Stimulated activated CD8-positive, alpha-beta memory T cell treated with anti-CD3 and anti-CD28 coated beads, Interleukin-2, amount 100 ng/mL, for 1 hour (primary cell): ENCODE measurements around the gene TSHZ2.

Experiments
- DNase-seq, 2 donors: peaks; one replicate each; pipeline ENCODE4 v3.0.0-alpha.2; 2020; ENCODE audit warnings: low read depth in 2 of 2

The TSHZ2 gene

DNA sequence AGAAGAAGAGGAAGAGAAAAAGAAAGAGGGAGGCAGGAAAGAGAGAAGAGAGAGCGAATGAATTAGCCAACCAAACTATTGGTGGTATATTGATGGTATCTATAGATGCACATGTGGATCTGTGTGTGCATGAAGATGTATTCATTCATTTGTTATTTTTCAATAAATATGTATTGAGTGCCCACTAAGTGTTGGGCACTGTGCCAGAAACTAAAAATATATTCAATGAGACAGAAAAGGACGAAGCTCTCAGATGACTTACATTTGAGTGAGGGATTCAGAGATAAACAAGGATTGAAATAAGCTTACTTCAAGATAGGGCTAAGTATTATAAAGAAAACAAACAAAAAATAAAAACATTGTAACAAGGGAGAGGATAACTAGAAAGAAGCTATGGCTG, 154.9 kb downstream of the TSHZ2 start:
- DNase-seq = no peak

DNA sequence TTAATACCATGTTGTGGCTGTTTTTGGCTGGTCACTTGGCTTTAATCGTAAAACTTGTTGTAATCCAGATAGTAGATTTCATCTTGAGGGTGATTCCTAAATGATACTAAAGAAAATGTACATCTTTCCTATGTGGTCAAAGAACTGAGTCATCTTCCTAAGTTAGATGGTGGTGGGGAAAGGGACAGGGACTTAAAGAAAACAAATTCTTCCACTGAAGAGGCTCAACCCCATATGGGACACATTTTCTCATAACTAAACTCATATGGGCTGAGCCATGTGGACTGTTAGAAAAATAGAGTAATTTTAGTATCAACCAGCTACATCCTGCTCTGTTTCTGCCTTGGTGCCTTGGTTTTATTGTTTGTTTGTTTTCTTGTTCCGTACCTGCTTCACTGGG, 155.8 kb downstream of the TSHZ2 start:
- DNase-seq = no peak

DNA sequence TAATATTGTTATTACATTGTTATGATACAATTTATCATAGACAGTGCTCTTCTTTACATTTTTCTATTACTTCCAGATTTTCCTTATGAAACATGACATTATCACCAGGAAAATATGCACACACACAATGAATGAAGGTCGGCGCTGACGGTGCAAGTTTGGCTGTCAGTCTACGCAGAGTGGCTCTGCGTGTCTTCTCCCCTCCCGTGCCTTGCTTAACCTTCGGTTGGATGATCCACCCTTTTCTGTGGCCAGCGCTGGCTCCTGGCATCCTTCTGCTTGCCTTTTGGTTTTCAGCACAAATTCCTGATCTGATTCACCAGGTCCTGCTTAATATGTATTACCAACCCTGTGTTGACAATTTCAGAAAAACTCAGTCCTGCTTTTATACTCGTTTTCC, 157.4 kb downstream of the TSHZ2 start:
- DNase-seq = no peak

DNA sequence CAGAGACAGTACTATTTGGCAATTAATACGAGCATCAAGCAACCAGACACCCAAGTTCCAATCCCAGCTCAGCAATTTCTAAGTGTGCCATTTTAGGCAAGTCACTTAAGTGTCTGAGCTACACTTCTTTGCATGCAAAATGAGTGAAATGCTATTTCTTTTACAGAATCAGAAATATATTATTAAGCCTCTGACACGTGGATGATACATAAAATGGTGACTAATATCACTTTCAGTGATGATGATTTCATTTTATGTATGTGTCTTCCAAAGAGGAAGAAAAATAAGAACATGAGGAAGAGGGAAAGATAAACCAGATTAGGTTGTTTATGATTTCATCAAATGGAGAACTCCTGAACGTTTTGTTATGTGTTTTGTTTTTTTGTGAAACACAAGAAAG, 158.6 kb downstream of the TSHZ2 start:
- no peak for DNase-seq

DNA sequence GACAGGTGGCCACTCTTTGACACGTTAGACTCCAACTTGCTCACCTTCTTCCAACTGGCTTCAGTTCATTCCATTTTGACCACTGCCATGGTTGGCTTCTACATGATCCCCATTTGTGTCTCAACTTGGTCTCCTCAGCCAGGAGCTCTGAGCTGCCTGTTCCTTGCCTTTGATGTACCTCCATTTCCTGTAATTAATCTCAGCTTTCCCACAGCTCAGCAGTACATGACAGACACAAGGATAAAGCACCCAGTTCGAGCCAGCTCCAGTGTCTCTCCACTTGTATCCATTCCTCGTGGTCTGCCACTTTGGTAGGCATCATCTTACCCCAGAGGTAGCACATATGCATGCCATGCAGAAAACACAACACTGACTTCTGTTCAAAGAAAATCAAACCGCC, 161.0 kb downstream of the TSHZ2 start:
- DNase-seq = no peak

DNA sequence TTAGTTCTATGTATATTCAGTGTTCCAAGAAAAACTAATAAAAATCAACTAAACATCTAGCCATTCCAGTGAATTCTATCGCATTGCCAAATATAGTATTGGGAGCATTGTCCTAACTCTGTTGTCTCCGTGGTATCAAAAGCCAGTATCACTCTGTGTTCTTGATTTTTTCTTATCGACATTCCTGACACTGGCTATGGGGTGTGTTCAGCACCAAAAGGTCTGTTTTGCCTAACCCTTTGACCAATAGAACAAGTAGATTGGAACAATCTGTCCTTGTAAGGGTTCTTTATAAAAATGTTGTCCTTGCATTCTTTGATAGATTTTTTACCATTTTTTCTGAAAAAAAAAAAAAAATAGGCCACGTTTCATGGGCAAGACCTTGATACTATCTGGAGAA, 161.5 kb downstream of the TSHZ2 start:
- no peak for DNase-seq

DNA sequence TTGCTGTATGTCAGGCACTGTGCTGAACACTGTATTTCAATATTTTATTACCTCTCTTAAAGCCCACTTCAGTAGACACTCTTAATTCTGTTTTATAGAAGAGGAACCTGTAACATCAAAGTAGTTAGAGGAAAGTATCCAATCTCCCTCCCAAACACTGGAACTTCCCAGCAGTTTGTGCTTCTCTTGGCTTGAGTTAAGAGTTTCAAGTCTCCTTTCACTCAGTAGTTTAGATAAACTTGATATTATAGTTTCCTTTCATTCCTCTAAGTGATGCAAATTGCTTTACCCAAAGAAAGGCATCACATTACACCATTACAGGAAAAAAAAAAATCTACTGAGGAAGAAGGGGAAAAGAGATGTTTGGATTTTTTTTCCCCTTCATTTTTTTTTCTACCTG, 164.3 kb downstream of the TSHZ2 start:
- DNase-seq = no peak

DNA sequence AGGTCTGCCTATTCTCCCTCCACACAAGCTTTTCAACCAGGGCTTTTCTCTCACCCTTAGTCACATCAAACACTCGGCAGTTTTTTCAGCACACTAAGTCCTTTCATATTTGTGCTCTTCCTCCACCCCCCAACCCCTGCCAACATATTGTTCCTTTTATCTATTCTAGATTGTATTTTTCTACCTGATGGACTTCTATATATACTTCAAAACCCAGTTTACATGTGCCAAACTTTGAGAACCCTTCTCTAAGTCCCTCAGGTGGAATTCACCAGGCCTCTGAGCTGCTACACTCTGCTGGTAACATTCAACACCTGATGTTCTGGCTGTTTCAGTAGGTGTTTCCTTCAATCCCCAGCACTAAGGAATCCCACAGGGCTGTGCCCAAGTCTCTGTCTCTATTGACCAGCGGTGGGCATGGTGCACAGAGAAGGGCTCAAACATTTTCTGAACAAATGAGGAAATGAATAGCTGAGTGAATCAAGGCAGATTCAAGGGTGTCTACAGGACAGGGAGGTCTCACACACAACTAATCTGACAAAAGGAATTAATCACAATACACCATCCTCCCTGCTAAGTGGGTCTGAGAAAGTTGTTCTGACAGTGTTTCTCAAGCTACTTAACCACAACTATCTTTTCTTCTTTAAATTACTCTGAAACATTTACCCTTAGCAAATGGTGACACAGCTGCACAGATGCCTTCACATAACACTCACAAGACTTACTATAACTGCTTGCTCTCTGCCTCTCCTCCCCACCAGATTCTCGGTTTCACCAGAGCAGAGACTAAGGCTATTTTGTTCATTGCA, 166.5 kb downstream of the TSHZ2 start:
- DNase-seq = no peak

DNA sequence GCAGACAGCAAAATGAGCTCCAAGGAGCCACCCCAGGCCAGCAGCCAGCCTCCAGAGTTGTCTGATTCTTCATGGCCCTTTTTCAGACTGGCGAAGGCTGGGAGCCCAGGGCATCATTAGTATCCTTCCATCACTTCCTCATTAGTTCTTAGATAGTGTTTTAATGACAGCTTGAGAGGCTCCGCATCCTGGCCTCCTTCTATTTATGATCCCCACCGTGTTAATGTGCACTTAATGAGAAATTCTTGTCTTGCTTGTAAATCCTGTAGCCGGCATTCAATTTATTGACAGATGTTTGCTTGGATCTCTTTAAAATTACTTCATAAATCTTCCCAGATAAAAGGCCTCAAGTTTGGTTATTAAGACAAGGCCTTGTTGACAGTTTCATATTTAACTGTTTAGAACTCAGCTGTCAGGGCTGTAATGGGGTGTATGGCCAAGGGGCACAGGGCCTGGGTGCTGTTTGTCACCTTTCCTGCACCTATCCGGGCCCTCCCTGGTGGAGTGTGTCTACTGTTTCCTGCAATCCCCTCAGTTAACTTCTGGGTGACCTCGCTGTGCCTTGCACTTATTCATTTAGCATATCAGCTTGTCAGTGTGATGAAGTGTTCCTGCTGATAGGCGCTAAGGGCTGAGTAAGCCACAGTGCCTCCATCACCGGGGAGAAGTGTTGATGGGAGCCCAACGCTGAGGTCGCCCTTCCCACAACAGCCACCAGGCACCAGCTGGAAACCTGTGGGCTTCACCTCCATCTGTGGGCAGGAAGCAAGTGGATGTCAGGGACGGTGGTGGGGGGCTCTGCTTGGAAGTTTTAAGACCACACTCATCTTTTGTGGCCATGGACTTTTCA, 169.3 kb downstream of the TSHZ2 start:
- DNase-seq = no peak

DNA sequence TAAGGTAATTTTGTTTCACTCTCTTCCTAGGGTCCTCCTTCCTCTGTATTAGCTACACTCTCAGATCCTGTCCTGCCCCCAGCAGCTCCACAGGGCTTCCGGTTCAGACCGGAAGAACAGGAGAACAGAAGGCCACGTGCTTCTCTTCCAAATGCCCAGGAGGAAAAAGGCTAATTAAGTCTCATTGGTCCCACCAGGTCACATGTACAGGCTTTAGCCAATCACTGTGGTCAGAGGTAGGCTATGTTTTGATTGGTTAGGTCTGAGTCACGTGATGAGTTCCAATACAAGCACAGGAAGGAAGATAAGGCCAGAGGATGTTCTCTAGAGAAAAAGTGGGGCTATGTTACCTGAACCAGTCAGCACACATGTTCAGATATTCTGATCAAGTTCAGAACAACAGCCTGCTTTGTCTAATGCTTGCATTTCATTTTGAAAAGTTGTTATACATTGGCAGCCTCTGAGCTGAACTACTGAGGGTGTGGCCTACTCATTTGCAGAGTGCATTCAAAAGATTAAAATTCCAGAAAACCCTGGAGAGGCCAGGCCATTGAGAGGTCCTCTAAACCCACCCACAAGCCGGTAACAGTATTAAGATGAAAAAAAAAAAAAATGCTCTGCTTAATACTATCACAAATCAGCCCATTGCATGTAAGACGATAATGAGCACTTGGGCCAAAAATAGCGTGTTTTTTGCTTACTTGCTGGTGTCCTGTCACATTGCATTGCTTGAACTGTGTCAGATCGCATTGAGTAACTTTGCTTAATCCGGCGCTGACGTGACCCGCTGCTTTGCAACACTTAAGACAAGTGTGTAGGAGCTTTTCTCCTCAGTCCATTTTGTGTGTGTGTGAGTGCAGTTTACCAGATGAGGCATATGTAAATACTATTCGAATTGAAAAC, 170.3 kb downstream of the TSHZ2 start:
- no peak for DNase-seq

DNA sequence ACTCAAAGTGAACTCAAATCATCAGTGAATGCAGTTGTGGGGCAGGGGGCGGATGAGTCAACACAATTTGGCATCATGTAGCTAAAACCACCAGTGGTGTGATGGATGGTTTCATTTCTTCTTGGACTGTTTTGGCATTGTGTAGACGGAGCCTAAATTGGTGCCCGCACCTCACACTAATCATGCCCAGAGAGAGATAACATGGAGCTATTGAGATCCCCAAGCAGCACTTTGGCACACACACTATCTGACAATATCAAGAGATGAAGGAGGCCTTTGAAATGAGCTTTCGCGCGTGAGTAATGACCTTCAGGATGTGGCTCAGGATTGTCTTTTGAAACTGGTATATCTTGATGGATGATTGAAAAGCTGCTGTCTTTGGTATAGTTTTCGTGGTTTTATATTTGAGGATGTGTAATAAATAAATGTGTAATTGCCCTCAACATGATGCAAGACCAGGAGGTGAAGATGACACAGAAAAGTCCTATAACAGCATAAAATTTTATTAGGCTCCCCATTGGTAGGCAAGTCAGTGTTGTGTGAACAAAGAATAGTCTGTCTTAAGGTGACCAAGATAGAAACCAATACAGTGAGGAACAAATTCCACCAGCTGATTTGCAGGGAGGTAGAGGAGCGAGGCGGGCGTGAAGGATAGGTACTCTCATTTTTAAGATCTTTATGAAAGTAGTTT, 174.2 kb downstream of the TSHZ2 start:
- DNase-seq = no peak

DNA sequence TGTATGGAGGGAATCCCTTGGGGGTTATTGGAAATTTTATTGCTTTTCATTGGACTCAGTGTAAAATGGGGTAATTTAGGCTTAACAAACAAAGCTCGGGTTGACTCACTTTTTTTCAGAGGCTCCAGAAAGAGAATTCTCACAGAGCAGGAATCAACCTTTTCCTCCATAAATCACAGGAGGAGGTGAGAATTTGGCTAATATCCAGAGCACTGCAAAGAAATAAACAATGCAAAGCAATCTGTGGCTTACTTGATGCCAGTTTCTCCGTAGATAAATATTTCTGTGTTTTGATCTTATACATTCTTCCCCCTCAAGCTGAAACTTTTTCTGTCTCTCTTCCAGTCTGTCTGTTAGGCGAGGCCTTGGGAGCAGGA, 176.6 kb downstream of the TSHZ2 start:
- DNase-seq = no peak

DNA sequence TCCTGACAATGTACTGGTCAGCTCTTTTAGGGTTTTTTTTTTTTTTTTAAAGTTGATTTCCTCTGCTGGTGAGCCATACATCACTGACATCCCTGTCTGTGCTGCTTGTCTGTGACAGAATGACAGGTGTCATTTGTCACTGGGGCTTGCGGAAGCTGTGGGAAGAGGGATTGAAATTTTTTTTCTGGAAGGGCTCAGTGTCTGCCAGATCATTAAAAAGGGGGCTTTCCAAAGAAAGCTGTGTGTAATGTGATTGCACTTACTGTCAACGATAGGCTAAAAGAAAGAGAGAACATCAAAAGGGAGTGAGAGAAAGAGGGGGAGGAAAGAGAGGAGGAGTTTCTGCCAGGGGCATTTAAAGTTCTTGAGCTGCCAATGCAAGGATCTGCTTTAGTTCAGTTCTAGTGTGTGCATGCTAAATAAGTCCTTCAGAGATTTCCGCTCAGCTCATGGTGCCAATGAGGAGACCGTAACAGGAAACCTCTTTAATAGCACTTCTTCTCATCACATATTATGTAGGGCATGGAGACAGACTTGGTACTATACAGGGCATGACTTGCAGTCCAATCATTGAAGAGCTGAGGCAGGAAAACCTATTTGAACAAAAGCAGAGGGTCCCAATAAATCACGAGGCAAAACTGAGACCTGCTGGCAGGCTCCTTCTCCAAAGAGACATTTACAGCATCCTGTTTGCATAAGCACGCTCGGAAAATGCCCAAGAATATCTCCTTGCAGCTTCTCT, 177.2 kb downstream of the TSHZ2 start:
- no peak for DNase-seq

DNA sequence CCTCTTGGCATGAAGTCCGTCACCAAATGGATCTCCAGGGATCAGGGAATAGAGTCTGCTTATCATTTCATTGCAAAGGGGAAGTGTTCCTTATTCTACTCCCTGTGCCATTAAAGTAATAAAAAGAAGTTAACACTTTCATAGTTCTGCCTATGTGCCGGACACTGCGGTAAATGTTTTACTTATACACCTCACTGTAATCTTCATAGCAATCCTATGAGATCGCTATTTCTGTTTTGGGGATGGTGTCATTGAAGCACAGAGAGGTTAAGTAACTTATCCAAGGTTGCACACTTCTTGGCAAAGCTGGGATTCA, 177.7 kb downstream of the TSHZ2 start:
- no peak for DNase-seq

DNA sequence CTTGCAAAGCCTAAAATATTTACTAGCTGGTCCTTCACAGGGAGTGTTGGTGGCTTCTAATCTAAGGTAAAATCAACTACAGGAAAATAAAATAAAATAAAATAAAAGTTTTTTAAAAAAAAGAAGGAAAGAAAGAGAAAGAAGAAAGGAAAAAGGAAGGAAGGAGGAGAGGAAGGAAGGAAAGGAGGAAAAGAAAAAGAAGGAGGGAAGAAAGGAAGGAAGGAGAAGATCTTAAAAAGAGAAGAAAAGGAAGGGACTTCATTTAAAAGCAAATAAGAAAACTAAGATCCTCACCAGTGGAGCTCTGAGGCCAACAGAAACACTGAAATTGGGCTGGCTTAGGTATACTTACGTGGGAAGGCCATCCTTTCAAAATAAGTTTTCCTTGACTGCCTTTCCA, 178.4 kb downstream of the TSHZ2 start:
- no peak for DNase-seq

DNA sequence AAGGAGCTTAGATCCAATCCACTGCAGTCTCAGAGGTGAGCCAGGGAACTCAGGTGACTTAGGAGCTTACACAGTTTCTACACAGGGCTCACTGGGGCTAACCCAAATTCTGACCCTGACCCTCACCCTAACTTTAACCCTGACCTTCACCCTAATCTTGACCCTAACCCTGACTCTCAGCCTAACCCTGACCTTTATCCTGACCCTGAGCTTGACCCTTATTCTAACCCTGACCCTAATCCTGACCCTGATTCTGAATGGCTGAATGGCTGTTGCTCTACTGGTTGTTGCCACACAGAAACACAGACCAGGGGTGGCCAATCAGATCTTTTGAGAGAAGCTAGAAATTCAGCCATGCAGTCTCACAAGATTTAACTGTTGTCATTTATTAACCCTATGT, 180.1 kb downstream of the TSHZ2 start:
- no peak for DNase-seq

DNA sequence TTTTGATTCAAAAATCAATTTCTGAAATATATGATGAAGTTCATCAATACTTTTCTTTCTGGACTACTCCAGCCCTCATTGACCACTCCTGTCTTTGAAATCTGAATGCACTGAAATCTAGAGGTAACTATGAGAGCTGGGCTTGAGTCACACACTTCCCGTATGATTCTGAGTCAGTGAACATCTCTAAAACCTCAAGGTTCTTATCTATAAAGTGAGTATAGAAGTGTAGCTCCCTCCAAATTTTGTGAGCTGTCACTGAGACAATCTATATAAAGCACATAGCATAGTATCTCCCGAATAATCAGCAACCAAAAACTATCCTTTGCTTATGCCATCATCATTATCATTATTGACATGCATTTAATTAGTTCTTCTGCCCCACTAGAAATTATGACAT, 182.4 kb downstream of the TSHZ2 start:
- DNase-seq = no peak

DNA sequence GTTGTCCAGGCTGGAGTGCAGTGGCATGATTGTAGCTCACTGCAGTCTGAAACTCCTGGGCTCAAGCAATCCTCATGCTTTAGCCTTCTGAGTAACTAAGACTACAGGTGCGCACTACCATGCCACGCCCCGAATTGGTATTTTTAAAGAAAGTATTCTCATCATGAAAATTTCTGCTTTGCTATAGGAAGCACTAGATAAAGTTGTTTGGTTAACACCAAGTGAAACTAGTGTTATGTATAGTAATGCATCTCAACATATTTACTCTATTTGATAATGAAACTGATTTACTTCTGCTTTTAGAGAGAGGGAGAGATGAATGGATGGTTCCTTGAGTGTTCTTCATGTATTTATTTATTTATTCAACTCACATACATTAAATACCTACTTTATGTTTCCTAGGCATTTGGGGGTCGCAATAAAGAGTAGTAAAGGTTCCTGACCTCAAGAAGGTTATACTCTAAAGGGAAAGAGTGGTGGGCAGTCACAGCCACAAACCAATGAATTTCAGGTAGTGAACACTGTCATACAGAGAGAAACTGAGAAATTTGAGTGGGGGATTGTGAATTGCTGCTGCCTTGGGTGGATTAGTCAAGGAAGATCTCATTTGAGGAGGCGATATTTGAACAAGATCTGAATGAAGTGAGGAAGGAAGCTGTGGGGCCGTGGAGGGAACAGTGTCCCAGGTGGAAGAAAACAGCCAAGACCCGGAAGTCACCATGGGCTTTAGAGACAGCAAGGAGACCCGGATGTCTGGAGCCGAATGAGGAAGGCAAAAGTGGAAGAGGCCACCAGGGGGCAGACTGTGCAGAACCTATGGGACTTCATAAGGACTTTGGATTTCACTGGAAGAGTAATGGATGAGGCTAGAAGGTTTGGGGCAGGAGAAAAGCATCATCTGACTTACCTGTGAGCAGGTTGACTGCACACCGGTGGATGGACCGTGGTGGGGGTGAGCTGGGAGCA, 185.6 kb downstream of the TSHZ2 start:
- DNase-seq = peak; percentile 2 to 6

DNA sequence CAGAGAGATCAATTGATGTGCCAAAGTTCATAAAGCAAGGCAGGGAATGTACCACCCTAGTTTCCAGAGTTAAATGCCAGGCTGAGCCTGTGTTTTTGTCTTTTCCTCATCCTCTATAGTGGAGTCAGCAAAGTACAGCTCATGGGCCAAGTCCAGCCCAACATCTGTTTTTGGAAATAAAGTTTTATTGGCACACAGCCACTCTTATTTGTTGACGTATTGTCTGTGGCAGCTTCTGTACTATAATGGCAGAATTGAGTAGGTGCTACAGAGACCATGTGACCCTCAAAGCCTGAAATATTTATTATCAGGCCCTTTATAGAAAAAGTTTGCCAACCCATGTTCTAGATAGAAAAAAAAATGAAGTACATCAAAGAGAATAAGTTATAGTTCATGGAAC, 187.0 kb downstream of the TSHZ2 start:
- DNase-seq = no peak

DNA sequence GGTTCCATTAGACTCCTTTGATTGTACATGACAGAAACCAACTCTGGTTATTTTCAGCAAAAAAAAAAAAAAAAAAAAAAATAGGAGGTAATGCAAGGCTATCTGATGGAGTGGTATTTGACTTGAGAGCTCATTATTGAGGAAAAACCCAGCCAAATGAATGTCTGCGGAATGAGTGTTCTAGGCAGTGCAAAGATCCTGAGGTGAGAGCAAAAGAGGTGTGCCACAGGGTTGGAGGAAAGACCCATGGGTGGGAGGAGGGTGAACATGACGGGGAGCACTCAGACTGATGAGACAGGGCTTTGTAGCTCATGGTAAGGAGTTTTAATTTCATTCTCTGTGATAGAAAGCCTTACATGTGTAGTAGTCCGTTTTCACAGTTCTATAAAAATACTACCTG, 188.9 kb downstream of the TSHZ2 start:
- DNase-seq = no peak
